ENCODE data around the gene NME9. TPM values are rescaled to one million over a fixed set of nuclear protein-coding genes. Genes with fewer than 3 reads are reported as not detected.

NME9 gene
- total RNA-seq, 1 experiment from 2014 or later = not detected

GRCh38 chr3:138356730-138357405 lies 27.2 kb upstream of the NME9 start:
- ChIA-PET CTCF (interaction anchor here (1.3 kb wide), 1 partner anchor 61 kb away, joined by 5 read pairs; no protein-coding TSS in a partner anchor), POLR2A (no interaction called here)
- TF ChIP-seq ZNF317 (CRISPR knock-in tag; IDR thresholded peaks at IDR 0.05; ENCODE audit: borderline replicate concordance, low read depth) (no peak), HMGXB4 (CRISPR knock-in tag; IDR thresholded peaks at IDR 0.05) (no peak), MYBL2 (CRISPR knock-in tag; IDR thresholded peaks at IDR 0.05) (no peak), MXD4 (CRISPR knock-in tag; IDR thresholded peaks at IDR 0.05; ENCODE audit: borderline replicate concordance) (no peak), PRRX2 (CRISPR knock-in tag; IDR thresholded peaks at IDR 0.05) (no peak)
- Mint-ChIP-seq H3K4me3 (no peak overlapping the region), H3K36me3 (no peaks in the 10 kb centered on the region), H3K27ac (no peak overlapping the region), H3K4me1 (peaks cover 7% of the 10 kb centered on the region; the same call in 1 of the 2 replicates), H3K27me3 (ENCODE audit: low read depth) (no peaks in the 10 kb centered on the region), H3K9me3 (no peaks in the 10 kb centered on the region)
- DNase-seq (ENCODE audit: low spot score) (no peak), ATAC-seq (peak; percentile 33)

- POLR2A ChIA-PET = no interaction called here
- ATAC-seq (no peak), DNase-seq (ENCODE audit: low spot score) (no peak)
- Mint-ChIP-seq H3K27ac (no peak overlapping the region), H3K4me1 (peaks cover 11% of the 10 kb centered on the region), H3K4me3 (no peak overlapping the region), H3K36me3 (no peaks in the 10 kb centered on the region), H3K9me3 (no peaks in the 10 kb centered on the region), H3K27me3 (ENCODE audit: low read depth) (no peaks in the 10 kb centered on the region)
- CTCF ChIA-PET = interaction anchor here (1.0 kb wide), 1 partner anchor 236 kb away, joined by 3 read pairs; no protein-coding TSS in a partner anchor
- no peak for TF ChIP-seq ZMAT4 (CRISPR knock-in tag; IDR thresholded peaks at IDR 0.05)
- no peak for TF ChIP-seq ZNF317 (CRISPR knock-in tag; IDR thresholded peaks at IDR 0.05; ENCODE audit: borderline replicate concordance, low read depth)
- TF ChIP-seq EMX1 (CRISPR knock-in tag; IDR thresholded peaks at IDR 0.05) = no peak
- no peak for TF ChIP-seq CREM (CRISPR knock-in tag; IDR thresholded peaks at IDR 0.05)
- TF ChIP-seq CBFB (CRISPR knock-in tag; IDR thresholded peaks at IDR 0.05; ENCODE audit: low read depth) = no peak
- no peak for TF ChIP-seq TP53 (CRISPR knock-in tag; IDR thresholded peaks at IDR 0.05)
- no peak for TF ChIP-seq TEAD1 (CRISPR knock-in tag; IDR thresholded peaks at IDR 0.05)
- no peak for TF ChIP-seq ZSCAN18 (CRISPR knock-in tag; IDR thresholded peaks at IDR 0.05)
- no peak for TF ChIP-seq ZNF396 (CRISPR knock-in tag; IDR thresholded peaks at IDR 0.05; ENCODE audit: borderline replicate concordance)
- TF ChIP-seq KAT7 (CRISPR knock-in tag; IDR thresholded peaks at IDR 0.05; ENCODE audit: borderline replicate concordance) = no peak
- TF ChIP-seq GABPB1 (CRISPR knock-in tag; IDR thresholded peaks at IDR 0.05) = no peak
- TF ChIP-seq NR2C2 (CRISPR knock-in tag; IDR thresholded peaks at IDR 0.05) = no peak
- no peak for TF ChIP-seq SP1 (CRISPR knock-in tag; conservative IDR thresholded peaks at IDR 0.05)
- TF ChIP-seq SMAD3 (CRISPR knock-in tag; IDR thresholded peaks at IDR 0.05; ENCODE audit: borderline replicate concordance) = no peak
- no peak for TF ChIP-seq ATF3 (CRISPR knock-in tag; conservative IDR thresholded peaks at IDR 0.05)
- no peak for TF ChIP-seq HMGXB4 (CRISPR knock-in tag; IDR thresholded peaks at IDR 0.05)
- TF ChIP-seq GTF2I (CRISPR knock-in tag; conservative IDR thresholded peaks at IDR 0.05) = no peak
- TF ChIP-seq ZNF121 (CRISPR knock-in tag; IDR thresholded peaks at IDR 0.05) = no peak
- TF ChIP-seq RELA (CRISPR knock-in tag; IDR thresholded peaks at IDR 0.05; ENCODE audit: borderline replicate concordance) = no peak
Measured at GRCh38 chr3:138355071-138355470, 25.4 kb upstream of the NME9 start.
